Stomach (tissue), 9 donors: ENCODE results near the gene FAM107B. TPM values are rescaled to one million over a fixed set of nuclear protein-coding genes. Genes with fewer than 3 reads are reported as not detected.

Source experiments
- DNase-seq, 2 donors: peaks; one replicate each; pipeline versions ENCODE4 v3.0.0 to v3.0.0-alpha.2; 2013 to 2019
- H3K27ac ChIP-seq, 5 donors: fragments of 200-600 bp in 4 of 5; sonication (generic) in 4 of 5; one replicate each; pipeline ENCODE4 v1.5.1; 2013 to 2019; ENCODE audit warnings: mild to moderate bottlenecking in 1 of 5, moderate library complexity in 1 of 5
- H3K27me3 ChIP-seq, 3 donors: fragments of 200-600 bp; sonication (generic); one replicate each; pipeline ENCODE4 v1.5.1; 2017 to 2019; ENCODE audit warnings: mixed run types in 1 of 3
- H3K36me3 ChIP-seq, 4 donors: fragments of 200-600 bp; sonication (generic); 1 replicate in 3 of 4; 2 replicates in 1 of 4; pipeline ENCODE4 v1.5.1; 2016 to 2019
- H3K4me1 ChIP-seq, 4 donors: fragments of 200-600 bp; sonication (generic); one replicate each; pipeline ENCODE4 v1.5.1; 2016 to 2019
- H3K4me3 ChIP-seq, 4 donors: fragments of 200-600 bp; sonication (generic) in 3 of 4; one replicate each; pipeline ENCODE4 v1.5.1; 2016 to 2019; ENCODE audit warnings: mild to moderate bottlenecking in 1 of 4
- H3K9me3 ChIP-seq, 4 donors: fragments of 200-600 bp; sonication (generic); one replicate each; pipeline ENCODE4 v1.5.1; 2016 to 2019
- EP300 ChIP-seq: sonication (generic); formaldehyde crosslinking; IDR thresholded peaks from one replicate; pipeline ENCODE4 v1.6.1; 2017; ENCODE audit warnings: antibody characterized with exemption
- POLR2A ChIP-seq, 4 donors: fragments of 450-650 bp; IDR thresholded peaks; one replicate each; pipeline ENCODE4 v1.6.1; 2016; ENCODE audit warnings: antibody characterized with exemption in 4 of 4, control low read depth in 2 of 4, mild to moderate bottlenecking in 1 of 4, moderate library complexity in 1 of 4
- POLR2AphosphoS5 ChIP-seq, 3 donors: sonication (generic); formaldehyde crosslinking; IDR thresholded peaks; one replicate each; pipeline ENCODE4 v1.6.1; 2016; ENCODE audit warnings: antibody characterized with exemption in 3 of 3
- WGBS, 5 donors: extraction: QIAGEN DNeasy Blood & Tissue Kit in 3 of 5; methylation state at CpG; one replicate each; pipeline versions ENCODE4 v1.1.5 to v1.1.7; 2013 to 2018; 5-methylcytosine and 5-hydroxymethylcytosine counted together
- intact Hi-C: fragments of 100-400 bp; cut with DNase I; formaldehyde crosslinking; loops from one replicate; pipeline ENCODE4 v1.15.1; 2023; ENCODE audit warnings: low total_unique reads
- polyA plus RNA-seq, 3 donors: library from polyadenylated mRNA; stranded (reverse); fragments of 200-250 nt; gene quantifications; one replicate each; pipeline ENCODE4 v1.2.3, GENCODE V29; 2013
- total RNA-seq, 5 donors: library from RNA; depleted of rRNA; stranded (reverse); fragments of >200 nt; gene quantifications; one replicate each; pipeline versions ENCODE4 v1.1.0 to v1.2.3, GENCODE V29; 2014 to 2016
- TF ChIP-seq, protein P1 (sequence below), 7 experiments: fragments of 450-650 bp in 4 of 7; fragments of 200-600 bp in 3 of 7; sonication (generic) in 3 of 7; IDR thresholded peaks; one replicate each; pipeline ENCODE4 v1.5.1; 2016 to 2019; ENCODE audit warnings: antibody characterized with exemption in 7 of 7, control low read depth in 2 of 7, mild to moderate bottlenecking in 1 of 7
- donor health status: healthy with polysubstance abuse.
- donor health status: Bipolar disorder and iron deficiency.
- donor health status: healthy.

FAM107B gene
- total and polyA plus RNA-seq, 8 donors, result 18.7 to 397 (median 160) TPM

DNA sequence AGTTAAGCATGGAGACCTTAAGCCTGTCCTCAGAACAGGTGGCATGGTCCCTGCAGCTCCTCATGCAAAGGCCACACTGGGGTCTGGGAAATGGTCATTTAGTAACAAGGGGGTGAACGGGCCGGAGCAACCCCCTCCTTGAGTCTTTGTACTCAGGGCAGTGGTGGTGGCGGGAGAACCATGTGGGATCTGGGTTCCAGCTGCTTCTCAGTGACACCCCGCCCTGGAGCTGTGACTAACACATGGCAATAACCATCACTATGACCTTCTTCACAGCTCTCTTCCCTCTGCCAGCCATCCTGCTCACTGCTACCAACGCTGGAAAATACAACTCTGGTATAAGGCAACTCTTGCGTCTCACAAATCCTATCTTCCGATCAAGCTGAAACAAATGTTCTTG is 240.5 kb downstream of the FAM107B start:
- DNase-seq, result no peak
- Histone ChIP-seq H3K36me3 (peaks cover 8 to 58% (median 32%) of the 10 kb centered on the region in 4 donors), H3K9me3 (no peaks in the 10 kb centered on the region), H3K4me3 (no peak overlapping the region), H3K27ac (peak overlapping the region in 1 of 5 donors; percentile 16), H3K27me3 (no peaks in the 10 kb centered on the region), H3K4me1 (peaks cover 31 to 81% (median 46%) of the 10 kb centered on the region in 4 donors)
- no peak for TF ChIP-seq POLR2A (IDR thresholded peaks at IDR 0.05)
- TF ChIP-seq POLR2AphosphoS5 (IDR thresholded peaks at IDR 0.05), result no peak
- TF ChIP-seq EP300, result no peak
- TF ChIP-seq, protein P1, sequence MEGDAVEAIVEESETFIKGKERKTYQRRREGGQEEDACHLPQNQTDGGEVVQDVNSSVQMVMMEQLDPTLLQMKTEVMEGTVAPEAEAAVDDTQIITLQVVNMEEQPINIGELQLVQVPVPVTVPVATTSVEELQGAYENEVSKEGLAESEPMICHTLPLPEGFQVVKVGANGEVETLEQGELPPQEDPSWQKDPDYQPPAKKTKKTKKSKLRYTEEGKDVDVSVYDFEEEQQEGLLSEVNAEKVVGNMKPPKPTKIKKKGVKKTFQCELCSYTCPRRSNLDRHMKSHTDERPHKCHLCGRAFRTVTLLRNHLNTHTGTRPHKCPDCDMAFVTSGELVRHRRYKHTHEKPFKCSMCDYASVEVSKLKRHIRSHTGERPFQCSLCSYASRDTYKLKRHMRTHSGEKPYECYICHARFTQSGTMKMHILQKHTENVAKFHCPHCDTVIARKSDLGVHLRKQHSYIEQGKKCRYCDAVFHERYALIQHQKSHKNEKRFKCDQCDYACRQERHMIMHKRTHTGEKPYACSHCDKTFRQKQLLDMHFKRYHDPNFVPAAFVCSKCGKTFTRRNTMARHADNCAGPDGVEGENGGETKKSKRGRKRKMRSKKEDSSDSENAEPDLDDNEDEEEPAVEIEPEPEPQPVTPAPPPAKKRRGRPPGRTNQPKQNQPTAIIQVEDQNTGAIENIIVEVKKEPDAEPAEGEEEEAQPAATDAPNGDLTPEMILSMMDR (IDR thresholded peaks at IDR 0.05), result no peak
- intact Hi-C loops, result loop anchor here (10.0 kb wide), 1 partner anchor 291 kb away; no protein-coding TSS in a partner anchor
- 89 to 95% (median 95%) methylated on average over 7 of the region's 7 CpGs for WGBS, 5 donors

DNA sequence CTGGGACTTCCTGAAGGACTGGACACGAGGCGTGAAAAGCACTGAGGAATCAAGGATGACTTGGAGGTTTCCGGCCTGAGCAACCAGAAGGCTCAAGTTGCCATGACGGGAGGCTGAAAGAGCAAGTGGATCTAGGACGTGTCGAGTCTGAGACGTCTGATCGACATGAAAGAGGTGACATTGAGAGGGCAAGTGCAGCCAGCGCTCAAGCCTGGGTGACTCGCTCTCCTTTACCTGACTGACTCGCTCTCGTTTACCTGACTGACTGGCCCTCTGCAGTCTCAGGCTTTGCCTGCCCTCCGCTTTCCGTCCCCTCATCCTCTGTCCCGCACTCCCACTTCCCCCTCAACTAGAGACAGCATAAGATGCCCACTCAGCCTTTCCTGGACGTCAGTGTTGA is 241.4 kb downstream of the FAM107B start:
- intact Hi-C loops, result loop anchor here (10.0 kb wide), 1 partner anchor 292 kb away; no protein-coding TSS in a partner anchor
- TF ChIP-seq, protein P1 (IDR thresholded peaks at IDR 0.05), result no peak
- no peak for TF ChIP-seq EP300
- no peak for TF ChIP-seq POLR2A (IDR thresholded peaks at IDR 0.05)
- TF ChIP-seq POLR2AphosphoS5 (IDR thresholded peaks at IDR 0.05), result no peak
- Histone ChIP-seq H3K4me3 (no peak overlapping the region), H3K27ac (peak overlapping the region in 2 of 5 donors; percentile 17 to 47), H3K27me3 (no peaks in the 10 kb centered on the region), H3K36me3 (peaks cover 14 to 63% (median 40%) of the 10 kb centered on the region in 4 donors), H3K4me1 (peaks cover 31 to 86% (median 48%) of the 10 kb centered on the region in 4 donors), H3K9me3 (no peaks in the 10 kb centered on the region)
- WGBS, 5 donors, result 75 to 86% (median 82%) methylated on average over 16 of the region's 16 CpGs
- no peak for DNase-seq

DNA sequence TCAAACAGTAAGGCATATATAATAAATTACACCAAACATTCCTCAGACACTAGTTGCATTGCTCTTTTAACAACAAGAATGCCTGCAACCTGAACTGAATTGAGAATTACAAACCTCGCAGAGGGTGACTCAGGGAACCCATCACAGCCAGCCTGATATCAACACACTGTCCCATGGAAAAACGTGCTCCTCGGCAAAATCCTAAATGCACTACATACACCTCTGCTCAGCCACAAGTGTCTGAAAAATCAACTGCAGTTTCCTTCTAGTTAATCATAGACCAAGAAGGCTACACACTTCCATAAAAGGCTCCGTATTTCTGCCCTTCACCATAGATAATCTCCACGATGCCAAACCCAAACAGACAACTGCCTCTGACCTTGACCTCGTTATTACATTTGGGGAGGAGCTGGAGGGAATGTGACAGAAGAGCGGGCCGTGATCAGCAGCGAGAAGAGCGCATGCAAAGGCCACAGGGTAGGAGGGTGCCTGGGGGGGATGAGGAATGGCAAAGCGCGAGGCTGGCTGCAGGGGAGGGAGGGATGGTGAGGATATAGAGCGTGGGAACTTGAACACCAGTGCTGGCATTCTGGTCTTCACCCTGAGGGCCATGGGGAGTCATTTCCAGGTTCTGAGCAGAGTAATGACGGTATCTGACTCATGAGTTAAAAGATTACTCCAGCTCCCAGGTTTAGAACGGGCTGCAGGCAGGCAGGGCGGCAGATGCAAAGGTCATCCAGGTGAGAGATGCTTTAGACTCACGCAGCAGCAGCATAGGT is 242.0 kb downstream of the FAM107B start:
- 55 to 66% (median 58%) methylated on average over 17 of the region's 17 CpGs for WGBS, 5 donors
- TF ChIP-seq POLR2AphosphoS5 (IDR thresholded peaks at IDR 0.05) (no peak), POLR2A (IDR thresholded peaks at IDR 0.05) (no peak), EP300 (no peak)
- TF ChIP-seq, protein P1 (IDR thresholded peaks at IDR 0.05), result no peak
- no peaks in the 10 kb centered on the region for H3K27me3 ChIP-seq
- H3K27ac ChIP-seq, result peak overlapping the region in 3 of 5 donors; percentile 36 to 65 (median 47)
- H3K36me3 ChIP-seq, result peaks cover 14 to 61% (median 39%) of the 10 kb centered on the region in 4 donors
- H3K9me3 ChIP-seq, result no peaks in the 10 kb centered on the region
- H3K4me3 ChIP-seq, result no peak overlapping the region
- DNase-seq, result peak in 1 of 2 donors; percentile 56
- H3K4me1 ChIP-seq, result peaks cover 31 to 89% (median 50%) of the 10 kb centered on the region in 4 donors
- intact Hi-C loops, result loop anchor here (10.0 kb wide), 1 partner anchor 292 kb away; no protein-coding TSS in a partner anchor

DNA sequence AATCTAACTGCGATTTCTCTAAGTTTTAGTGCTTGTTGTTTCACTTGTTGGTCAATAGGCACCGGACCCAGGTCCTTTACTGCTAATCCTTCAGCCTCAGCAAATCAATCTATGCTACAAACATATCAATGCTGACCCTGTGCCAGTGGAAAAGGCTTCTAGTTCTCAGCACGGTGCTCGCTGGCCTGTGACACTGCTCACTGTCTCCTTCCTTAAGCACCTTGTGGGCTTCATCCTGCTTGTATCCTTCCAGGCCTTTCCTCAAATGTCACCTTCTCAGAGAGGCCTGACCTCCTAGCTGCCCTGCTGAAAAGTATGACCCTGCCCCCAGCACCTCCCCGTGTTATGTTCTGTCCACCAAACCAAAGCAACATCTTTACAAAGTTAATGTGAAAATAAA is 242.7 kb downstream of the FAM107B start:
- intact Hi-C loops, result loop anchor here (10.0 kb wide), 1 partner anchor 293 kb away; no protein-coding TSS in a partner anchor
- WGBS, 5 donors, result 45 to 62% (median 51%) methylated on average over 5 of the region's 5 CpGs
- Histone ChIP-seq H3K27ac (peak overlapping the region in 2 of 5 donors; percentile 0 to 36), H3K36me3 (peaks cover 11 to 59% (median 39%) of the 10 kb centered on the region in 4 donors), H3K27me3 (no peaks in the 10 kb centered on the region), H3K4me3 (no peak overlapping the region), H3K9me3 (no peaks in the 10 kb centered on the region), H3K4me1 (peaks cover 27 to 89% (median 49%) of the 10 kb centered on the region in 4 donors)
- DNase-seq, result no peak
- TF ChIP-seq EP300 (no peak), POLR2AphosphoS5 (IDR thresholded peaks at IDR 0.05) (no peak), POLR2A (IDR thresholded peaks at IDR 0.05) (no peak)
- TF ChIP-seq, protein P1 (IDR thresholded peaks at IDR 0.05), result no peak
